Cardiac fibroblast (primary cell): ENCODE results near the gene ADAMTS15.

Source experiments
- DNase-seq, 2 donors: peaks; one replicate each; pipeline versions ENCODE4 v3.0.0 to v3.0.0-alpha.2; 2010; ENCODE audit warnings: low read depth in 2 of 2
- H3K4me3 ChIP-seq, 2 donors: replicated peaks in 1 of 2; 1 replicate in 1 of 2; 2 replicates in 1 of 2; pipeline ENCODE4 v1.5.1; 2011; ENCODE audit warnings: low read depth in 2 of 2, low read length in 2 of 2, mild to moderate bottlenecking in 2 of 2, moderate library complexity in 1 of 2
- CTCF ChIP-seq: IDR thresholded peaks from one replicate; pipeline ENCODE4 v1.5.1; 2011; ENCODE audit warnings: low read depth, mild to moderate bottlenecking, low read length, inconsistent platforms

The ADAMTS15 gene

GRCh38 chr11:130483124-130483523 is 34.7 kb downstream of the ADAMTS15 start:
- H3K4me3 ChIP-seq = no peak overlapping the region
- DNase-seq = no peak
- no peak for TF ChIP-seq CTCF

- no peak for DNase-seq
- no peak overlapping the region for H3K4me3 ChIP-seq
- no peak for TF ChIP-seq CTCF
Measured at GRCh38 chr11:130485983-130486382, 37.5 kb downstream of the ADAMTS15 start.

GRCh38 chr11:130486391-130486836 is 38.0 kb downstream of the ADAMTS15 start:
- DNase-seq = no peak
- no peak for TF ChIP-seq CTCF
- H3K4me3 ChIP-seq = no peak overlapping the region

- DNase-seq = no peak
- H3K4me3 ChIP-seq = no peak overlapping the region
- no peak for TF ChIP-seq CTCF
Measured at GRCh38 chr11:130486987-130487923, 38.8 kb downstream of the ADAMTS15 start.

GRCh38 chr11:130487924-130488815 is 39.7 kb downstream of the ADAMTS15 start:
- no peak overlapping the region for H3K4me3 ChIP-seq
- no peak for DNase-seq
- TF ChIP-seq CTCF = no peak

GRCh38 chr11:130488848-130489584 is 40.6 kb downstream of the ADAMTS15 start:
- TF ChIP-seq CTCF = no peak
- H3K4me3 ChIP-seq = no peak overlapping the region
- DNase-seq = no peak
